ENCODE measurements around the gene FHIP2A.
"Not testable (repeated sequence)": the region's sequence is repeated elsewhere in the genome, so short reads cannot be mapped to it uniquely, and the experiment has no call there.

FHIP2A gene

GRCh38 chr10:114816308-114816707 is 5.3 kb upstream of the FHIP2A start:
- DNase-seq: no peak

DNA sequence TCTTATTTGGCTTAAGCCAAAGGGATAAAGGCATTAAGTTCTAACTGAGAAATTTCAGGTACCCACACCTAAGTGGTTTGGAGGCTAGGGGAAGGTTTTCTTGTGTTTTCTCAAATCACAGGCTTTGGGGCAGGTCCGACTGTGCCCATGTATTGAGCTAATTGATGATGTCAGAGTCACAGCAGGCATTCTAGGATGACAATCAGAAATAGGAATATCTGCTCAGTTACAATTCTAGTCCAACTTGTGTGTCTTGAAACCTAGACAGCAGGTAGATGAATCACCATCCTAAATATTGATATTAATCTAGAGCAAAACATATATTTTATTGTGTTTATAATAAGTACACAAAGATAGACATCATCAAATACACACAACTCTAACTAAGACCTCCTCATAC is 2.3 kb upstream of the FHIP2A start:
- DNase-seq: no peak

- DNase-seq: no peak
Observed at GRCh38 chr10:114821915-114822443, 399 bp downstream of the FHIP2A start.

DNA sequence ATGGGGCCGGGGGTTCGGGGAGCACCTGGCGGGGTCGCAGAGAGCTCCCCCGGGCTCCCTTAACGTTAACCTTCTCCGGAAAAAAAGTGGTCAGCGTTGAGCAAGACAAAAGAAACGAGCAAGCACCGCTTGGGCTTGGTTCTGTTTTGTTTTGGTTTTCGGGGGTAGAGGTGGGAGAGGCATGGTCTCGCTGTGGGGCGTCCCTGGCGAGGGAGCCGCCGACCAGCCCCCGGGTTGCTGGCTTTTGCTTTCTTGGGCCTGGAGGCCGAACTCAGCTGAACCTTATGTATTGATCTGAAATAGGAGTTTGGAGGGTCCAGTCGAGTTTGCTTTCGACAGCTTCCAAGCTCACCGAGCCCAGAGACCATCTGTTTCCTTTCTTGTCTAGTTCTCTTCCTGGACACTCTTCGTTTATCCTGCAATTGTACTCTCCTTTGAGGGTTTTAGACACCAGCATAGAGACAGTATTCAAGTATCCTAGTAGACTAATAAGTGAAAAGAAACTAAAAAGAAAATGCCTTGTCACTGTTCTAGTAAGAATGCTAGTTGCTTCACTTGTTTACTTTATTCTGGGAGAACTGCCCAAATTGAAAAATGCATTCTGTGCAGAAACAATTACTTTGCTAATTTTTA is 980 bp downstream of the FHIP2A start:
- DNase-seq: no peak

GRCh38 chr10:114823077-114823463 is 1.5 kb downstream of the FHIP2A start:
- no peak for DNase-seq

- DNase-seq: no peak
Observed at GRCh38 chr10:114824391-114824790, 2.8 kb downstream of the FHIP2A start.

- no peak for DNase-seq
Observed at GRCh38 chr10:114825513-114826253, 4.1 kb downstream of the FHIP2A start.

DNA sequence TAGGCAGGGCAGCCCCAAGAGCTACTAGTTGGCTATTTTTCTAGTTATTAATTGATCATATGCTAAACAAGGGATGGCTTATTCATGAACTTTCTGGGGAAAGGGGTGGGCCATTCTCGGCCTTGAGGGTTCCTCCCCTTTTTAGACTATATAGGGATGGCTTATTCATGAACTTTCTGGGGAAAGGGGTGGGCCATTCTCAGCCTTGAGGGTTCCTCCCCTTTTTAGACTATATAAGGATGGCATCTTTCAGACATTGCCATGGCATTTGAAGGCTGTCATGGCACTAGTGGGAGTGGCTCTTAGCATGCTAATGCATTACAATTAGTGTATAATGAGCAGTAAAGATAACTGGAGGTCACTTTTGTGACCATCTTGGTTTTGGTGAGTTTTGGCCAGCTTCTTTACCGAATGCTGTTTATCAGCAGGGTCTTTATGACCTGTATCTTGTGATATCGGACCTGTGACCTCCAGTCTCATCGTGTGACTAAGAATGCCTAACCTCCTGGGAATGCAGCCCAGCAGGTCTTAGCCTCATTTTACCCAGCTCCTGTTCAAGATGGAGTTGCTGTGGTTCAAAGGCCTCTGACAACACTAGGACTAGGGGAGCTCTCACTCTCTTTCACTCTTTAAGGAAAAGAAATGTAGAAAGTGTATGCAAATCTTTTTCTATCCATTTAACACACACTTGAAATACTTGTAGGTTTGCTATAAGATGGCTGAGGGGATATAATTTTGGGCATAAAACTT is 7.8 kb downstream of the FHIP2A start:
- DNase-seq: no peak

- no peak for DNase-seq
Observed at GRCh38 chr10:114831186-114831867, 9.7 kb downstream of the FHIP2A start.

GRCh38 chr10:114837690-114838089 is 16.1 kb downstream of the FHIP2A start:
- no peak for DNase-seq

GRCh38 chr10:114839901-114840300 is 18.3 kb downstream of the FHIP2A start:
- no peak for DNase-seq

GRCh38 chr10:114845978-114846693 is 24.6 kb downstream of the FHIP2A start:
- no peak for DNase-seq

DNA sequence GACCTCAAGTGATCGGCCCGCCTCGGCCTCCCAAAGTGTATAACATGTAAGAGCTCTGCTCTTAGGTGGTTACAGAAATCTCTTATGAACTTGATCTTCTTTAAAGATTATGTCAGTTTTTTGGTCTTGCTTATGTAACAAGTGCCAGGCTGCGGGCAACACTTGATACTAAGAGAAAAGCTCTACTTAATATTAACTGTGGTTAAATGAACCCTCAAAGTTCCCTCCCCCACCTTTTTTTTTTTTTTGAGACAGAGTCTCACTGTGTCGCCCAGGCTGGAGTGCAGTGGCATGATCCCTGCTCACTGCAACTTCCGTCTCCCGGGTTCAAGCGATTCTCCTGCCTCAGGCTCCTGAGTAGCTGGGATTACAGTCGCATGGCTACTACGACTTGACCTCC is 25.9 kb downstream of the FHIP2A start:
- DNase-seq: not testable (repeated sequence)

DNA sequence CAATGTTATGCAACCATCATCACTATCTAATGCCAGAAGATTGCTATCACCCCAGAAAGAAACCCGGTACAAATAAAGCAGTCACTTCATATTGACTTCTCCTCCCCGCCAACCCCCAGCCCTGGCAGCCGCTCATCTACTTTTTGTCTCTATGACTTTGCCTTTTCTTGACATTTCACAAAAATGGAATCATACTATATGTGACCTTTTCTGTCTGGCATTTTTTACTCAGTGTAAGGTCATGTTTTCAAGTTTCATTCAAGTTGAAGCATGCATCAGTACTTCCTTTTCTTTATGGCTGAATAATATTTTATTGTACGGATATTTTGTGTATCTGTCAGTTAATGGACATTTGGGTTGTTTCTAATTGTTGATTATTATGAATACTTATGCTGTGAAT is 28.1 kb downstream of the FHIP2A start:
- DNase-seq: no peak

DNA sequence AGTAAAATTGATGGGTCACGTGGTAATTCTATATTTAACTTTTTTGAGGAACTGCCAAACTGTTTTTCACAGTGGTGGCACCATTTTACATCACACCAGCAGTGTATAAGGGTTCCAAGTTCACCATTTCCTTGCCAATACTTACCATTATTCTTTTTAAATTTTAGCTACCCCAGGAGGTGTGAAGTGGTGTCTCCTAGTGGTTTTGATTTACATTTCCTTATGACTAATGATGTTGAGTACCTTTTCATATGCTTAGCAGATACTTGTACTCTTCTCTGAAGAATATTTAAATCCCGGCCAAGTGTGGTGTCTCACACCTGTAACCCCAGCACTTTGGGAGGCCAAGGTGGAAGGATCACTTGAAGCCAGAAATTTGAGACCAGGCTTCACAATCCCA is 28.5 kb downstream of the FHIP2A start:
- no peak for DNase-seq

- DNase-seq: no peak
Observed at GRCh38 chr10:114851336-114851735, 29.8 kb downstream of the FHIP2A start.

DNA sequence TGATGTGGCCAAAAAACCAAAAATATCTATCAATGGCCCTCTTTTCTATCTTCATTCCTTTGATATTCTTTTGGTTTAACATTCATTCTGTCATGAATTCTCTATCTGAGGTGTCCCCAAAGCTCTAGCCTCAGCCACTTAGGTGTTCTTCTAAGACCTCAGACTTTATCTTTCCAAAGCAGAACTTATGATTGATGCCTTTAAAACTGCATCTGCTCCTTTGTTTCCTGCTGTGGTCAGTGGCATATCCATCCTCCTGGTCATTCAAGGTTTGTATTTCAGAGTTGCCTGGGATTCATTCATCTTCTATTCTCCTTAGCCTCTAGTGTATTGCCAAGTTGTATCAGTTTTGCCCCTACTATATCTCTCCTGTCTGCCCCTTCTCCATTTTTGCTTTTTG is 30.6 kb downstream of the FHIP2A start:
- DNase-seq: no peak

DNA sequence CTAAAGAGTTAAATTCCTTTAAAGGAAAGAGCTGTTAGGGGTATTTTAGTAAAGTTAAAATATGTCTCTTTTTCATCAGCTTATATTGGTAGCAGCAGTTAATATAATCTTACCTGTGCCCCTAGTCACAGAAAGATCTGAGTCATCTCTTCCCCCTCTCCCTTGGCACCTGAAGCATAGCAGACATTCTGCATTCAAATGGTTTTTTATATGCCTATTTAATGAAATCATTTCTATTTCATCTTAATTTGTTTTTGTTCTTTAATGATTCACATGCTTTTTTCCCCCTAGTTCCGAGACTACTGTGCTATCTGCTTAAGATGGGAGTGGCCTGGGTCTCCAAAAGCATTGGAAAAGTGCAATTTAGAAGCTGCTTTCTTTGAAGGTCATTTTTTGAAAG is 33.3 kb downstream of the FHIP2A start:
- DNase-seq: no peak

- no peak for DNase-seq
Observed at GRCh38 chr10:114855776-114856543, 34.4 kb downstream of the FHIP2A start.

DNA sequence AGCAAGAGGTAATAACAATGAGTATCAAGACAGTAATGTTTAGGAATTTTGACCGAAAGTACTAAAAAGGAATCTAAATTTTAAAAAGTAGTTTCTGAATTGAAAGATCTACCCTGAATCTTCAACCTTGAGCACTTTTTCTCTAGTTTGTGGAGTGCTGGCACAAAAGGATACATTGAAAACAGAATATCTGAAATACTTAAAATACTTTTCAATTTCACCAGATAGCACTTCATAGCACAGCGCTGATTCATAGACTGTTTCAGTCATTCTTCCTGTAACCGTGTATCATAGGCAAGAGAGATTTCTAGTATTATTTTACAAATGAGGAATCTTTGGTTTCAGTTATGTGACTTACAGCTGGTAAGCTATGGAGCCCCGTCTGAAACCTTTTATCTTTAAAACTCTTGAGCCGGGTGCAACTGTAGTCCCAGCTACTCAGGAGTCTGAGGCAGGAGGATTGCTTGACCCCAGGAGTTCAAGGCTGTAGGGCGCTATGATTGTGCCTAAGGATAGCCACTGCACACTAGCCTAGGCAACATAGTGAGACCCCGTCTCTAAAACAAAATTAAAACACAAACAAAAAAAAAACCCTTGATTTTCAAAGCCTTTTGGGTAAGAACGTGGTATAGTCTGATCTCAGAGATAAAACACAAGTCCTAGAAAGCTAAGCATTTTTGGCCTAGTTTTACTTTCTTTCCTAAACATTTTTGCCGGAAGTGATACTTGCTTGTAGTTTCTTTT is 35.1 kb downstream of the FHIP2A start:
- no peak for DNase-seq

GRCh38 chr10:114857288-114857565 is 35.6 kb downstream of the FHIP2A start:
- not testable (repeated sequence) for DNase-seq
